Right lobe of liver (tissue), 6 donors: ENCODE measurements around the gene COTL1. TPM values are rescaled to one million over a fixed set of nuclear protein-coding genes. Genes with fewer than 3 reads are reported as not detected.

Experiments used
- ATAC-seq, 4 donors: fragments of 200-7000 bp; cut with Tn5 transposase; one replicate each; pipeline ENCODE4 v1.9.1; 2020; ENCODE audit warnings: mild to moderate bottlenecking in 4 of 4, moderate library complexity in 4 of 4
- DNase-seq, 3 donors: peaks; one replicate each; pipeline ENCODE4 v3.0.0-alpha.2; 2020
- H3K27ac ChIP-seq, 3 donors: fragments of 200-600 bp; one replicate each; pipeline ENCODE4 v1.8.0; 2022
- H3K27me3 ChIP-seq, 2 donors: fragments of 200-600 bp; one replicate each; pipeline ENCODE4 v1.8.0; 2022
- H3K36me3 ChIP-seq, 4 donors: fragments of 200-600 bp; sonication (generic) in 1 of 4; one replicate each; pipeline versions ENCODE4 v1.5.1 to v1.8.0; 2017 to 2022; ENCODE audit warnings: control low read depth in 1 of 4
- H3K4me1 ChIP-seq, 4 donors: fragments of 200-600 bp; sonication (generic) in 1 of 4; one replicate each; pipeline versions ENCODE4 v1.5.1 to v1.8.0; 2017 to 2022; ENCODE audit warnings: control low read depth in 1 of 4
- H3K4me3 ChIP-seq, 3 donors: fragments of 200-600 bp; one replicate each; pipeline ENCODE4 v1.8.0; 2022
- H3K9me3 ChIP-seq, 4 donors: fragments of 200-600 bp; sonication (generic) in 1 of 4; one replicate each; pipeline versions ENCODE4 v1.5.1 to v1.8.0; 2017 to 2022; ENCODE audit warnings: control low read depth in 1 of 4
- CTCF ChIP-seq, 4 donors: fragments of 200-600 bp in 3 of 4; fragments of 450-650 bp in 1 of 4; IDR thresholded peaks; one replicate each; pipeline versions ENCODE4 v1.5.1 to v1.8.0; 2016 to 2022; ENCODE audit warnings: antibody characterized with exemption in 4 of 4, mild to moderate bottlenecking in 2 of 4
- POLR2A ChIP-seq: fragments of 450-650 bp; IDR thresholded peaks from one replicate; pipeline ENCODE4 v1.6.1; 2017; ENCODE audit warnings: antibody characterized with exemption, mild to moderate bottlenecking
- WGBS: methylation state at CpG from one replicate; pipeline ENCODE4 v1.1.6; 2018; ENCODE audit warnings: low coverage, low lambda C conversion rate; ENCODE audit not compliant: insufficient coverage; ENCODE audit errors: missing lambda C conversion rate; 5-methylcytosine and 5-hydroxymethylcytosine counted together
- intact Hi-C, 2 donors: fragments of 100-400 bp; cut with DNase I; formaldehyde crosslinking; loops; one replicate each; pipeline versions ENCODE4 v1.11.2 to v1.14.1; 2022
- total RNA-seq, 6 experiments: library from RNA; depleted of rRNA in 2 of 6; stranded (reverse); fragments of >200 nt in 2 of 6; fragmentation: NEBNext Ultra II Directional in 3 of 6; extraction: Animal tissue kit (Norgen Biotek cat#: 25700) in 3 of 6; gene quantifications; one replicate each; pipeline versions ENCODE4 v1.1.0 to v1.2.4, GENCODE V29; 2016 to 2023
- donor health status: DM: no; HTN: yes; CAD: no.
- donor health status: DM: no; HTN: no; CAD: no.
- donor health status: DM: no; HTN: no; CAD: no.
- donor health status: DM: no; HTN: yes; CAD: no.
- donor health status: DM: no; HTN: yes; CAD: no.

The COTL1 gene
- total RNA-seq, 6 experiments from 2014 or later, result 12.4 to 51.0 (median 18.6) TPM

GRCh38 chr16:84588991-84589390, 28.9 kb downstream of the COTL1 start:
- intact Hi-C loops, result no loop called here
- 79% methylated on average over 8 of the region's 8 CpGs for WGBS
- H3K9me3 ChIP-seq, result no peaks in the 10 kb centered on the region
- no peak for TF ChIP-seq POLR2A
- no peak for TF ChIP-seq CTCF (IDR thresholded peaks at IDR 0.05)
- no peaks in the 10 kb centered on the region for H3K36me3 ChIP-seq
- DNase-seq, result no peak
- no peaks in the 10 kb centered on the region for H3K27me3 ChIP-seq
- no peaks in the 10 kb centered on the region for H3K4me1 ChIP-seq
- no peak overlapping the region for H3K4me3 ChIP-seq
- no peak for ATAC-seq
- no peak overlapping the region for H3K27ac ChIP-seq

GRCh38 chr16:84585886-84586285, 32.0 kb downstream of the COTL1 start:
- H3K4me1 ChIP-seq, result no peaks in the 10 kb centered on the region

GRCh38 chr16:84585467-84585866, 32.4 kb downstream of the COTL1 start:
- Histone ChIP-seq H3K4me1 (no peaks in the 10 kb centered on the region), H3K36me3 (no peaks in the 10 kb centered on the region), H3K27ac (no peak overlapping the region), H3K27me3 (no peaks in the 10 kb centered on the region), H3K9me3 (no peaks in the 10 kb centered on the region), H3K4me3 (no peak overlapping the region)
- ATAC-seq, result peak in 1 of 4 donors; percentile 32
- TF ChIP-seq POLR2A (no peak), CTCF (IDR thresholded peaks at IDR 0.05) (no peak)
- intact Hi-C loops, result no loop called here
- DNase-seq, result no peak
- 69% methylated on average over 5 of the region's 6 CpGs for WGBS

More at GRCh38 chr16:84585886-84586285, 32.0 kb downstream of the COTL1 start:
- ATAC-seq (peak; percentile 25 to 62 (median 37)), DNase-seq (no peak)
- TF ChIP-seq CTCF (IDR thresholded peaks at IDR 0.05) (no peak), POLR2A (no peak)
- Histone ChIP-seq H3K4me3 (no peak overlapping the region), H3K27ac (no peak overlapping the region), H3K9me3 (no peaks in the 10 kb centered on the region), H3K27me3 (no peaks in the 10 kb centered on the region), H3K36me3 (no peaks in the 10 kb centered on the region)
- intact Hi-C loops, result no loop called here
- WGBS, result 86% methylated on average over 3 of the region's 10 CpGs

GRCh38 chr16:84584678-84585077, 33.2 kb downstream of the COTL1 start:
- Histone ChIP-seq H3K9me3 (no peaks in the 10 kb centered on the region), H3K4me1 (no peaks in the 10 kb centered on the region), H3K27ac (no peak overlapping the region), H3K36me3 (no peaks in the 10 kb centered on the region), H3K4me3 (no peak overlapping the region), H3K27me3 (no peaks in the 10 kb centered on the region)
- intact Hi-C loops, result no loop called here
- DNase-seq (no peak), ATAC-seq (no peak)
- WGBS, result 66% methylated on average over 6 of the region's 6 CpGs
- TF ChIP-seq POLR2A (no peak), CTCF (IDR thresholded peaks at IDR 0.05) (no peak)

GRCh38 chr16:84583995-84584394, 33.9 kb downstream of the COTL1 start:
- Histone ChIP-seq H3K27ac (no peak overlapping the region), H3K4me1 (no peaks in the 10 kb centered on the region), H3K4me3 (no peak overlapping the region), H3K27me3 (no peaks in the 10 kb centered on the region), H3K36me3 (no peaks in the 10 kb centered on the region), H3K9me3 (no peaks in the 10 kb centered on the region)
- 48% methylated on average over 9 of the region's 15 CpGs for WGBS
- intact Hi-C loops, result no loop called here
- DNase-seq (no peak), ATAC-seq (no peak)
- TF ChIP-seq CTCF (IDR thresholded peaks at IDR 0.05), result no peak
- no peak for TF ChIP-seq POLR2A
